ENCODE measurements around the gene UBE2S. TPM values are rescaled to one million over a fixed set of nuclear protein-coding genes. Genes with fewer than 3 reads are reported as not detected.

UBE2S gene
- polyA plus RNA-seq, 1 donor (not counting 4 experiments of a cell fraction or from before 2014, with no cell fraction given): 31.8 TPM

GRCh38 chr19:55365964-55366363 is 41.6 kb downstream of the UBE2S start:
- Histone ChIP-seq H3K9me1 (ENCODE audit: control insufficient read depth, extremely low read depth, insufficient read depth, low read length) (no peaks in the 10 kb centered on the region), H2AFZ (ENCODE audit: control insufficient read depth, low read length) (no peak overlapping the region), H3K79me2 (ENCODE audit: control insufficient read depth, insufficient read depth, low read length) (no peaks in the 10 kb centered on the region), H4K20me1 (ENCODE audit: control insufficient read depth, extremely low read depth, insufficient read depth, low read length) (no peaks in the 10 kb centered on the region), H3K27ac (ENCODE audit: control insufficient read depth, insufficient read depth, low read length) (no peak overlapping the region), H3K4me1 (ENCODE audit: control insufficient read depth, extremely low read depth, insufficient read depth, low read length) (peaks cover 14% of the 10 kb centered on the region), H3K9ac (ENCODE audit: control insufficient read depth, extremely low read depth, insufficient read depth, low read length) (no peak overlapping the region), H3K4me2 (ENCODE audit: control insufficient read depth, extremely low read depth, insufficient read depth, low read depth, low read length) (no peak overlapping the region), H3K36me3 (ENCODE audit: control insufficient read depth in 2 of 2, extremely low read depth in 1 of 2, insufficient read depth in 2 of 2, low read length in 2 of 2) (no peaks in the 10 kb centered on the region), H3K27me3 (ENCODE audit: control insufficient read depth, extremely low read depth, insufficient read depth, low read length) (peaks cover 4% of the 10 kb centered on the region), H3K4me3 (ENCODE audit: control insufficient read depth in 2 of 3, extremely low read depth in 1 of 3, insufficient read depth in 2 of 3, low read depth in 1 of 3, low read length in 3 of 3) (no peak overlapping the region), H3K9me3 (ENCODE audit: control insufficient read depth, low read depth, low read length) (no peaks in the 10 kb centered on the region)
- FAIRE-seq (no peak), DNase-seq (ENCODE audit: low read depth, low spot score) (no peak)
- TF ChIP-seq EZH2 (IDR thresholded peaks at IDR 0.05; ENCODE audit: low read length) (no peak), CTCF (optimal IDR thresholded peaks at IDR 0.05 in 1 of 3, IDR thresholded peaks at IDR 0.05 in 1 of 3, conservative IDR thresholded peaks at IDR 0.05 in 1 of 3; ENCODE audit: extremely low read depth in 1 of 3, insufficient read depth in 2 of 3, low read length in 3 of 3) (no peak)
- dilution Hi-C loops (cut with MboI; ENCODE audit: extremely low pct_ligation_motif_present, low sequenced_read_pairs): no loop called here

GRCh38 chr19:55365245-55365644 is 42.3 kb downstream of the UBE2S start:
- no peaks in the 10 kb centered on the region for H3K79me2 ChIP-seq (ENCODE audit: control insufficient read depth, insufficient read depth, low read length)
- no peaks in the 10 kb centered on the region for H3K36me3 ChIP-seq (ENCODE audit: control insufficient read depth in 2 of 2, extremely low read depth in 1 of 2, insufficient read depth in 2 of 2, low read length in 2 of 2)
- H3K9ac ChIP-seq (ENCODE audit: control insufficient read depth, extremely low read depth, insufficient read depth, low read length): no peak overlapping the region
- H3K4me2 ChIP-seq (ENCODE audit: control insufficient read depth, extremely low read depth, insufficient read depth, low read depth, low read length): no peak overlapping the region
- H3K9me3 ChIP-seq (ENCODE audit: control insufficient read depth, low read depth, low read length): no peaks in the 10 kb centered on the region
- DNase-seq (ENCODE audit: low read depth, low spot score) (no peak), FAIRE-seq (no peak)
- H3K27me3 ChIP-seq (ENCODE audit: control insufficient read depth, extremely low read depth, insufficient read depth, low read length): no peaks in the 10 kb centered on the region
- no peak overlapping the region for H3K4me3 ChIP-seq (ENCODE audit: control insufficient read depth in 2 of 3, extremely low read depth in 1 of 3, insufficient read depth in 2 of 3, low read depth in 1 of 3, low read length in 3 of 3)
- no peak for TF ChIP-seq EZH2 (IDR thresholded peaks at IDR 0.05; ENCODE audit: low read length)
- no peak for TF ChIP-seq CTCF (optimal IDR thresholded peaks at IDR 0.05 in 1 of 3, IDR thresholded peaks at IDR 0.05 in 1 of 3, conservative IDR thresholded peaks at IDR 0.05 in 1 of 3; ENCODE audit: extremely low read depth in 1 of 3, insufficient read depth in 2 of 3, low read length in 3 of 3)
- H4K20me1 ChIP-seq (ENCODE audit: control insufficient read depth, extremely low read depth, insufficient read depth, low read length): no peaks in the 10 kb centered on the region
- no peak overlapping the region for H2AFZ ChIP-seq (ENCODE audit: control insufficient read depth, low read length)
- H3K4me1 ChIP-seq (ENCODE audit: control insufficient read depth, extremely low read depth, insufficient read depth, low read length): peaks cover 8% of the 10 kb centered on the region
- no peaks in the 10 kb centered on the region for H3K9me1 ChIP-seq (ENCODE audit: control insufficient read depth, extremely low read depth, insufficient read depth, low read length)
- H3K27ac ChIP-seq (ENCODE audit: control insufficient read depth, insufficient read depth, low read length): no peak overlapping the region
- dilution Hi-C loops (cut with MboI; ENCODE audit: extremely low pct_ligation_motif_present, low sequenced_read_pairs): no loop called here

Data from keratinocyte (primary cell).